ENCODE measurements around the gene CSNK1D.

The CSNK1D gene

GRCh38 chr17:82304826-82305726, 31.6 kb upstream of the CSNK1D start:
- Histone ChIP-seq H3K4me3 (ENCODE audit: low read length, poor library complexity, severe bottlenecking) (peak overlapping the region; percentile 55), H4K20me1 (ENCODE audit: insufficient read depth, low read length, poor library complexity, severe bottlenecking) (no peaks in the 10 kb centered on the region), H3F3A (ENCODE audit: low read depth) (peaks cover 15% of the 10 kb centered on the region), H3K4me1 (ENCODE audit: insufficient read depth, low read length, poor library complexity, severe bottlenecking) (peaks cover 80% of the 10 kb centered on the region), H3K27me3 (ENCODE audit: insufficient read depth, low read length, poor library complexity, severe bottlenecking) (no peaks in the 10 kb centered on the region), H3K4me2 (ENCODE audit: low read depth, low read length, poor library complexity, severe bottlenecking) (peak overlapping the region; percentile 87), H3K9me3 (ENCODE audit: insufficient read depth, low read depth, low read length) (no peaks in the 10 kb centered on the region), H3K36me3 (ENCODE audit: insufficient read depth, low read length) (no peaks in the 10 kb centered on the region), H2AFZ (ENCODE audit: low read length) (no peak overlapping the region), H3K79me2 (ENCODE audit: insufficient read depth, low read length) (peaks cover 26% of the 10 kb centered on the region), H3K9ac (ENCODE audit: low read depth, low read length, poor library complexity, severe bottlenecking) (peak overlapping the region; percentile 98), H3K9me2 (replicated peaks; ENCODE audit: low read depth, low read length) (no peaks in the 10 kb centered on the region)
- no peak for TF ChIP-seq EZH2phosphoT487 (IDR thresholded peaks at IDR 0.05; ENCODE audit: borderline replicate concordance)
- TF ChIP-seq, protein P1, sequence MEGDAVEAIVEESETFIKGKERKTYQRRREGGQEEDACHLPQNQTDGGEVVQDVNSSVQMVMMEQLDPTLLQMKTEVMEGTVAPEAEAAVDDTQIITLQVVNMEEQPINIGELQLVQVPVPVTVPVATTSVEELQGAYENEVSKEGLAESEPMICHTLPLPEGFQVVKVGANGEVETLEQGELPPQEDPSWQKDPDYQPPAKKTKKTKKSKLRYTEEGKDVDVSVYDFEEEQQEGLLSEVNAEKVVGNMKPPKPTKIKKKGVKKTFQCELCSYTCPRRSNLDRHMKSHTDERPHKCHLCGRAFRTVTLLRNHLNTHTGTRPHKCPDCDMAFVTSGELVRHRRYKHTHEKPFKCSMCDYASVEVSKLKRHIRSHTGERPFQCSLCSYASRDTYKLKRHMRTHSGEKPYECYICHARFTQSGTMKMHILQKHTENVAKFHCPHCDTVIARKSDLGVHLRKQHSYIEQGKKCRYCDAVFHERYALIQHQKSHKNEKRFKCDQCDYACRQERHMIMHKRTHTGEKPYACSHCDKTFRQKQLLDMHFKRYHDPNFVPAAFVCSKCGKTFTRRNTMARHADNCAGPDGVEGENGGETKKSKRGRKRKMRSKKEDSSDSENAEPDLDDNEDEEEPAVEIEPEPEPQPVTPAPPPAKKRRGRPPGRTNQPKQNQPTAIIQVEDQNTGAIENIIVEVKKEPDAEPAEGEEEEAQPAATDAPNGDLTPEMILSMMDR (conservative IDR thresholded peaks at IDR 0.05; ENCODE audit: low read length), result 0 out of 2 replicates have a peak, but pooled peaks have one; percentile 11

DNA sequence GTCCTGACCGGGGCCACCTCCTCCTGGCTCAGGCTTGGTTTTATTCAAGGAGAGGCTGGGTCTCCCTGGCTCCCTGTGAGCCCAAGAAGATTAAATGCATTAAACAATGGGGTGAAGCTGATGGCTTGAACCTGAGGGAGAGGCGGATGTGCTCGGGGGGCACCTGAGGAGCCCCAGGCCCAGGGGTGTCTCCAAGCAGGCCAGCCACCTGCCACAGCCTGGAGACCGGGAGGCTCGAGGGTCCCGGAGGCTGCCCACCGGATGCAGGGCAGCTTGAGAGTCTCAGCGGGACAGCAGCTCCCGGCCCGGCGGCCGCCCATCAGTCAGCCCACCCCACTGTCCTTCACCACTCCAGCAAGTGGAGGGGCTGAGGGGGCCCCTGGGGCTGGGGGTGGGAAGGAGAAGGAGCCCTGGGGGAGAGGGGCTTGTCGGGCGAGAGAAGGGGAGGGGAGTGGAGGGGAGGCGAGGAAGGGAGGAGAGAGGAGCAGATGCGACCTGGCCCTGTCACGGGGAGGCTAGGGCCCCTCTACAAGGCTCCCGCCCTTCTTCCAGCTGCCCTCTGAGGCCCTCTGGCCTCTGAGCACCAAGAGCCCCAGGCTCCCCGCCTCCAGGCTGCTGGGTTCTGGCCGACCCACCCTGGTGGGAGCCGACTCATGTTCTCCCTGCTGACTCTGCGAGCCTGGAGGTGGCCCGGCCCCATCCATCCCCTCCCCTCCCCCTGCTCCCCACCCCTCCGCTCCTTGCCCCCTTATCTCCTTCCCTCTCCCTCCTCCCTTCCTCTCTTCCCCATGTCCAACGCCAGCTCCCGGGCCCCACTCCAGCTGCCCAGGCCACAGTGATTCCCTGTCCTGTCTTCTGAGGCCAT, 30.7 kb upstream of the CSNK1D start:
- Histone ChIP-seq H3K4me1 (ENCODE audit: insufficient read depth, low read length, poor library complexity, severe bottlenecking) (peaks cover 86% of the 10 kb centered on the region), H3K9ac (ENCODE audit: low read depth, low read length, poor library complexity, severe bottlenecking) (peak overlapping the region; percentile 98)

More for the DNA sequence above, 30.7 kb upstream of the CSNK1D start:
- peaks cover 26% of the 10 kb centered on the region for H3K79me2 ChIP-seq (ENCODE audit: insufficient read depth, low read length)
- peak overlapping the region; percentile 87 for H3K4me2 ChIP-seq (ENCODE audit: low read depth, low read length, poor library complexity, severe bottlenecking)
- no peaks in the 10 kb centered on the region for H3K9me2 ChIP-seq (replicated peaks; ENCODE audit: low read depth, low read length)
- no peaks in the 10 kb centered on the region for H3K27me3 ChIP-seq (ENCODE audit: insufficient read depth, low read length, poor library complexity, severe bottlenecking)
- no peaks in the 10 kb centered on the region for H3K9me3 ChIP-seq (ENCODE audit: insufficient read depth, low read depth, low read length)
- H4K20me1 ChIP-seq (ENCODE audit: insufficient read depth, low read length, poor library complexity, severe bottlenecking), result no peaks in the 10 kb centered on the region
- H3K36me3 ChIP-seq (ENCODE audit: insufficient read depth, low read length), result no peaks in the 10 kb centered on the region
- peak overlapping the region; percentile 78 for H3K4me3 ChIP-seq (ENCODE audit: low read length, poor library complexity, severe bottlenecking)
- peaks cover 15% of the 10 kb centered on the region for H3F3A ChIP-seq (ENCODE audit: low read depth)
- TF ChIP-seq EZH2phosphoT487 (IDR thresholded peaks at IDR 0.05; ENCODE audit: borderline replicate concordance), result no peak
- TF ChIP-seq, protein P1 (conservative IDR thresholded peaks at IDR 0.05; ENCODE audit: low read length), result no peak
- H2AFZ ChIP-seq (ENCODE audit: low read length), result no peak overlapping the region
